Suprapubic skin (tissue), 4 donors: ENCODE measurements around the gene CDK4. TPM values are rescaled to one million over a fixed set of nuclear protein-coding genes. Genes with fewer than 3 reads are reported as not detected.

Experiments
- DNase-seq, 2 donors: peaks; one replicate each; pipeline ENCODE4 v3.0.0-alpha.2; 2019; ENCODE audit warnings: low spot score in 2 of 2
- H3K27ac ChIP-seq: fragments of 200-600 bp; sonication (generic); one replicate; pipeline ENCODE4 v1.5.1; 2019
- H3K27me3 ChIP-seq: fragments of 200-600 bp; sonication (generic); one replicate; pipeline ENCODE4 v1.5.1; 2019
- H3K36me3 ChIP-seq: fragments of 200-600 bp; sonication (generic); one replicate; pipeline ENCODE4 v1.5.1; 2019
- H3K4me1 ChIP-seq: fragments of 200-600 bp; sonication (generic); one replicate; pipeline ENCODE4 v1.5.1; 2019
- H3K4me3 ChIP-seq: fragments of 200-600 bp; sonication (generic); one replicate; pipeline ENCODE4 v1.5.1; 2019; ENCODE audit warnings: mild to moderate bottlenecking
- H3K9me3 ChIP-seq: fragments of 200-600 bp; sonication (generic); one replicate; pipeline ENCODE4 v1.5.1; 2019
- CTCF ChIP-seq, 2 donors: fragments of 200-600 bp in 1 of 2; fragments of 450-650 bp in 1 of 2; sonication (generic) in 1 of 2; IDR thresholded peaks; one replicate each; pipeline ENCODE4 v1.5.1; 2016 to 2019; ENCODE audit warnings: antibody characterized with exemption in 2 of 2, mild to moderate bottlenecking in 1 of 2, moderate library complexity in 1 of 2
- EP300 ChIP-seq: sonication (generic); formaldehyde crosslinking; IDR thresholded peaks from one replicate; pipeline ENCODE4 v1.6.1; 2017; ENCODE audit warnings: antibody characterized with exemption
- POLR2A ChIP-seq, 2 donors: fragments of 450-650 bp; IDR thresholded peaks; one replicate each; pipeline ENCODE4 v1.6.1; 2017; ENCODE audit warnings: antibody characterized with exemption in 2 of 2, mild to moderate bottlenecking in 2 of 2, moderate library complexity in 2 of 2
- POLR2AphosphoS5 ChIP-seq, 3 donors: sonication (generic); formaldehyde crosslinking; IDR thresholded peaks; one replicate each; pipeline ENCODE4 v1.6.1; 2017; ENCODE audit warnings: antibody characterized with exemption in 3 of 3
- WGBS: methylation state at CpG from one replicate; pipeline ENCODE4 v1.1.5; 2018; 5-methylcytosine and 5-hydroxymethylcytosine counted together
- total RNA-seq, 4 donors: library from RNA; depleted of rRNA; stranded (reverse); fragments of >200 nt; gene quantifications; one replicate each; pipeline ENCODE4 v1.1.0, GENCODE V29; 2016

Gene CDK4
- total RNA-seq, 4 donors from 2014 or later: 35.7 to 82.3 (median 47.0) TPM

GRCh38 chr12:57741844-57742738 is 10.0 kb downstream of the CDK4 start:
- DNase-seq: peak in 1 of 2 donors; percentile 60

GRCh38 chr12:57741413-57741789 is 10.7 kb downstream of the CDK4 start:
- Histone ChIP-seq H3K4me3 (peak overlapping the region; percentile 28), H3K4me1 (peaks cover 52% of the 10 kb centered on the region), H3K27ac (no peak overlapping the region)

More at GRCh38 chr12:57741844-57742738, 10.0 kb downstream of the CDK4 start:
- H3K27me3 ChIP-seq: peaks cover 36% of the 10 kb centered on the region
- peaks cover 7% of the 10 kb centered on the region for H3K36me3 ChIP-seq
- H3K27ac ChIP-seq: no peak overlapping the region
- peak overlapping the region; percentile 28 for H3K4me3 ChIP-seq
- no peaks in the 10 kb centered on the region for H3K9me3 ChIP-seq
- H3K4me1 ChIP-seq: peaks cover 45% of the 10 kb centered on the region
- WGBS: 48% methylated on average over 14 of the region's 14 CpGs
- TF ChIP-seq EP300 (no peak), POLR2A (IDR thresholded peaks at IDR 0.05) (no peak), CTCF (IDR thresholded peaks at IDR 0.05) (no peak), POLR2AphosphoS5 (IDR thresholded peaks at IDR 0.05) (no peak)

GRCh38 chr12:57740656-57741412 is 11.3 kb downstream of the CDK4 start:
- DNase-seq: no peak
- H3K36me3 ChIP-seq: no peaks in the 10 kb centered on the region
- H3K9me3 ChIP-seq: no peaks in the 10 kb centered on the region
- H3K4me3 ChIP-seq: peak overlapping the region; percentile 28
- peaks cover 49% of the 10 kb centered on the region for H3K27me3 ChIP-seq
- TF ChIP-seq POLR2A (IDR thresholded peaks at IDR 0.05) (no peak), POLR2AphosphoS5 (IDR thresholded peaks at IDR 0.05) (no peak), CTCF (IDR thresholded peaks at IDR 0.05) (no peak), EP300 (no peak)
- H3K27ac ChIP-seq: no peak overlapping the region
- peaks cover 54% of the 10 kb centered on the region for H3K4me1 ChIP-seq
- 73% methylated on average over 5 of the region's 5 CpGs for WGBS

More at GRCh38 chr12:57741413-57741789, 10.7 kb downstream of the CDK4 start:
- H3K27me3 ChIP-seq: peaks cover 43% of the 10 kb centered on the region
- WGBS: 57% methylated on average over 1 of the region's 1 CpG
- H3K36me3 ChIP-seq: peaks cover under 1% of the 10 kb centered on the region
- H3K9me3 ChIP-seq: no peaks in the 10 kb centered on the region
- DNase-seq: no peak
- TF ChIP-seq EP300 (no peak), POLR2A (IDR thresholded peaks at IDR 0.05) (no peak), CTCF (IDR thresholded peaks at IDR 0.05) (no peak), POLR2AphosphoS5 (IDR thresholded peaks at IDR 0.05) (no peak)

- DNase-seq: no peak
- Histone ChIP-seq H3K36me3 (no peaks in the 10 kb centered on the region), H3K27me3 (peaks cover 56% of the 10 kb centered on the region), H3K4me3 (no peak overlapping the region), H3K27ac (no peak overlapping the region), H3K9me3 (no peaks in the 10 kb centered on the region), H3K4me1 (peaks cover 51% of the 10 kb centered on the region)
- TF ChIP-seq EP300: no peak
- TF ChIP-seq CTCF (IDR thresholded peaks at IDR 0.05): no peak
- no peak for TF ChIP-seq POLR2A (IDR thresholded peaks at IDR 0.05)
- WGBS: 43% methylated on average over 10 of the region's 10 CpGs
Measured at GRCh38 chr12:57739914-57740538, 12.1 kb downstream of the CDK4 start.
